Endothelial cell of umbilical vein (primary cell): ENCODE data around the gene NTN3. TPM values are rescaled to one million over a fixed set of nuclear protein-coding genes. Genes with fewer than 3 reads are reported as not detected.
A peak's percentile ranks its signal among the peaks of the same experiment; 100 is the strongest.

Experiments used
- BruUV-seq: library from RNA; stranded (reverse); fragments of 400-500 nt; replicated peaks from 2 replicates; lab custom pipeline; 2021; lab: Mats Ljungman, UMichigan
- CTCF ChIA-PET: fragments of 300-600, 350-600 bp; sonication (Branson Sonifier 250); formaldehyde crosslinking; loops from one replicate; lab custom pipeline; 2021; ENCODE audit warnings: antibody characterized with exemption, inconsistent platforms; lab: Charles Lee
- POLR2A ChIA-PET: fragments of 300-600, 350-600 bp; sonication (Branson Sonifier 250); formaldehyde crosslinking; loops from one replicate; lab custom pipeline; 2021; ENCODE audit warnings: antibody characterized with exemption, inconsistent platforms; lab: Charles Lee
- DNase-seq: peaks from one replicate; pipeline ENCODE4 v3.0.0-alpha.2; 2011; ENCODE audit warnings: low read depth, low spot score
- FAIRE-seq: peaks from 2 replicates; lab custom pipeline; 2011; peaks lifted over from hg19 to GRCh38; lab: Jason Lieb, UNC
- H2AFZ ChIP-seq: 2 replicates; pipeline ENCODE4 v1.6.0; 2012; ENCODE audit warnings: low read depth, low read length, control low read depth, inconsistent platforms
- H3K27ac ChIP-seq: 2 replicates; pipeline ENCODE4 v1.5.1; 2011; ENCODE audit warnings: low read depth, mild to moderate bottlenecking, control low read depth, low read length, moderate library complexity; ENCODE audit not compliant: insufficient read depth
- H3K27me3 ChIP-seq, 2 experiments: 2 replicates each; pipeline versions ENCODE4 v1.6.0 to v1.6.1; 2011; ENCODE audit warnings: low read length in 2 of 2, mixed read lengths in 1 of 2; ENCODE audit not compliant: control insufficient read depth in 2 of 2, insufficient read depth in 2 of 2
- H3K36me3 ChIP-seq, 2 experiments: 2 replicates in 1 of 2; 3 replicates in 1 of 2; pipeline ENCODE4 v1.5.1; 2011; ENCODE audit warnings: low read length in 2 of 2, mild to moderate bottlenecking in 1 of 2, moderate library complexity in 1 of 2; ENCODE audit not compliant: control insufficient read depth in 2 of 2, insufficient read depth in 2 of 2; ENCODE audit errors: extremely low read depth in 1 of 2
- H3K4me1 ChIP-seq: 3 replicates; pipeline ENCODE4 v1.5.1; 2011; ENCODE audit warnings: mild to moderate bottlenecking, low read length; ENCODE audit not compliant: control insufficient read depth, insufficient read depth; ENCODE audit errors: extremely low read depth
- H3K4me2 ChIP-seq: 2 replicates; pipeline ENCODE4 v1.6.1; 2011; ENCODE audit warnings: low read length, control low read depth, mixed read lengths; ENCODE audit not compliant: insufficient read depth
- H3K4me3 ChIP-seq, 3 experiments: fragments of 200-600 bp in 1 of 3; sonication (generic), shearing (Covaris generic) in 1 of 3; replicated peaks in 1 of 3; 2 replicates each; pipeline ENCODE4 v1.5.1; 2011 to 2016; ENCODE audit warnings: control low read depth in 3 of 3, low read length in 3 of 3, mild to moderate bottlenecking in 2 of 3, inconsistent platforms in 1 of 3, low read depth in 1 of 3, moderate library complexity in 1 of 3; ENCODE audit not compliant: insufficient read depth in 1 of 3
- H3K79me2 ChIP-seq: 2 replicates; pipeline ENCODE4 v1.6.0; 2012; ENCODE audit warnings: low read length, inconsistent platforms; ENCODE audit not compliant: control insufficient read depth, insufficient read depth
- H3K9ac ChIP-seq: replicated peaks from 2 replicates; pipeline ENCODE3; 2011; ENCODE audit warnings: low read length, control low read depth; ENCODE audit not compliant: insufficient read depth; ENCODE audit errors: extremely low read depth
- H3K9me1 ChIP-seq: replicated peaks from 3 replicates; pipeline ENCODE4 v1.6.0; 2011; ENCODE audit warnings: mild to moderate bottlenecking, low read length; ENCODE audit not compliant: control insufficient read depth, insufficient read depth; ENCODE audit errors: extremely low read depth
- H3K9me3 ChIP-seq: replicated peaks from 2 replicates; pipeline ENCODE4 v1.5.1; 2012; ENCODE audit warnings: low read length, inconsistent platforms; ENCODE audit not compliant: control insufficient read depth, insufficient read depth
- H4K20me1 ChIP-seq: replicated peaks from 2 replicates; pipeline ENCODE3; 2011; ENCODE audit warnings: mild to moderate bottlenecking, low read length; ENCODE audit not compliant: control insufficient read depth, insufficient read depth; ENCODE audit errors: extremely low read depth
- FOS ChIP-seq: IDR thresholded peaks from 2 replicates; pipeline ENCODE4 v1.6.1; 2011; ENCODE audit warnings: mild to moderate bottlenecking, low read length, moderate library complexity, borderline replicate concordance; ENCODE audit not compliant: insufficient read depth
- GATA2 ChIP-seq: IDR thresholded peaks from 2 replicates; pipeline ENCODE4 v1.7.0; 2011; ENCODE audit warnings: low read depth, mild to moderate bottlenecking, moderate library complexity, mixed read lengths, low read length; ENCODE audit not compliant: insufficient read length, insufficient read depth
- JUN ChIP-seq: IDR thresholded peaks from 2 replicates; pipeline ENCODE4 v1.6.1; 2011; ENCODE audit warnings: borderline replicate concordance, low read depth; ENCODE audit not compliant: insufficient read length, insufficient read depth
- MAX ChIP-seq: IDR thresholded peaks from 2 replicates; pipeline ENCODE4 v1.6.1; 2011; ENCODE audit not compliant: insufficient read depth, insufficient read length
- MYC ChIP-seq: IDR thresholded peaks from one replicate; pipeline ENCODE4 v1.6.1; 2011; ENCODE audit warnings: mild to moderate bottlenecking, low read depth, low read length
- POLR2A ChIP-seq: IDR thresholded peaks from 2 replicates; pipeline ENCODE4 v1.6.1; 2012; ENCODE audit warnings: low read depth, mild to moderate bottlenecking, control low read depth, low read length
- POLR2AphosphoS5 ChIP-seq: IDR thresholded peaks from 2 replicates; pipeline ENCODE4 v1.6.1; 2012; ENCODE audit warnings: low read depth, mild to moderate bottlenecking, control low read depth, low read length, moderate library complexity; ENCODE audit not compliant: insufficient read depth
- dilution Hi-C: fragments of 300-500 bp; cut with MboI; formaldehyde crosslinking; loops from one replicate; pipeline ENCODE4 v1.15.0; 2019; ENCODE audit warnings: low sequenced_read_pairs; ENCODE audit not compliant: extremely low pct_ligation_motif_present
- intact Hi-C: fragments of 100-400 bp; cut with micrococcal nuclease; formaldehyde crosslinking; loops from one replicate; pipeline ENCODE4 v1.10.0; 2022
- polyA plus RNA-seq, 4 experiments: library from polyadenylated mRNA; depleted of rRNA in 3 of 4; stranded (reverse) in 3 of 4; unstranded in 1 of 4; fragments of >200 nt; gene quantifications; 2 replicates each; pipeline versions ENCODE4 v1.2.1 to v1.2.3, GENCODE V29; 2011 to 2012; ENCODE audit warnings: missing spikeins in 1 of 4
- total RNA-seq: library from RNA; stranded (reverse); gene quantifications from 2 replicates; pipeline ENCODE4 v1.2.3, GENCODE V29; 2021

The NTN3 gene
- total and polyA plus RNA-seq, 2 donors (not counting 3 experiments of a cell fraction or from before 2014, with no cell fraction given), result 0.15 TPM; not detected in 1

GRCh38 chr16:2474877-2475412 lies 3.8 kb downstream of the NTN3 start, which contains the start of gene TBC1D24:
Gene TBC1D24, plus strand, starts transcription at chr16:2475127. Its CDS starts 21,022 bp downstream, at chr16:2496149.
- Histone ChIP-seq H2AFZ (peak within 1 kb of the TSS; percentile 83), H3K79me2 (peaks cover 9% of the 10 kb centered on the region), H3K9me3 (no peaks in the 10 kb centered on the region), H3K36me3 (no peaks in the 10 kb centered on the region), H4K20me1 (no peaks in the 10 kb centered on the region), H3K27ac (peak within 1 kb of the TSS; percentile 8), H3K4me1 (peaks cover 10% of the 10 kb centered on the region), H3K9ac (peak within 1 kb of the TSS; percentile 53), H3K4me3 (peak within 1 kb of the TSS; percentile 33 to 72 (median 69)), H3K4me2 (peak within 1 kb of the TSS; percentile 90), H3K27me3 (peaks cover 11 to 19% of the 10 kb centered on the region in 2 experiments), H3K9me1 (no peaks in the 10 kb centered on the region)
- dilution Hi-C loops (no loop called here), intact Hi-C loops (loop anchor here (1.0 to 2.0 kb wide), 4 partner anchors 15 to 224 kb away; partner anchors contain the start of genes ABCA3, ECI1 and TEDC2)
- DNase-seq, result peak; percentile 82
- peak; percentile 85 for FAIRE-seq
- CTCF ChIA-PET, result interaction anchor here (0.6 to 2.8 kb wide), 6 partner anchors 12 to 178 kb away, joined by 3 to 10 read pairs (median 4); partner anchors contain the start of gene TEDC2
- POLR2A ChIA-PET, result no interaction called here
- TF ChIP-seq MAX, result no peak
- no peak for TF ChIP-seq MYC
- no peak for TF ChIP-seq JUN
- peak; percentile 92 for TF ChIP-seq POLR2A
- TF ChIP-seq GATA2, result no peak
- peak; percentile 75 for TF ChIP-seq POLR2AphosphoS5
- no peak for TF ChIP-seq FOS
- BruUV-seq, result no TSS peak
